Panc1 (cell line): ENCODE results near the gene IL1R1. TPM values are rescaled to one million over a fixed set of nuclear protein-coding genes. Genes with fewer than 3 reads are reported as not detected.

Source experiments
- ATAC-seq: fragments of 200-7000 bp; cut with Tn5 transposase; 2 replicates; pipeline ENCODE4 v1.9.1; 2020; ENCODE audit warnings: mild to moderate bottlenecking, moderate library complexity
- BruUV-seq: library from RNA; stranded (reverse); fragments of 400-500 nt; replicated peaks from 2 replicates; lab custom pipeline; 2021; lab: Mats Ljungman, UMichigan
- CTCF ChIA-PET: fragments of 300-600 bp; sonication (Branson Sonifier 250); formaldehyde crosslinking; loops from one replicate; lab custom pipeline; 2022; ENCODE audit warnings: antibody characterized with exemption; lab: Charles Lee
- POLR2A ChIA-PET: fragments of 300-600 bp; sonication (Branson Sonifier 250); formaldehyde crosslinking; loops from one replicate; lab custom pipeline; 2022; ENCODE audit warnings: antibody characterized with exemption; lab: Charles Lee
- DNase-seq: peaks from one replicate; pipeline ENCODE4 v3.0.0-alpha.2; 2010; ENCODE audit warnings: low read depth, low spot score
- H3K27ac ChIP-seq: 2 replicates; pipeline ENCODE4 v1.5.1; 2011; ENCODE audit warnings: mild to moderate bottlenecking, low read length, inconsistent platforms
- H3K27me3 ChIP-seq: fragments of 200-500 bp; sonication (Bioruptor generic); 2 replicates; pipeline ENCODE4 v1.6.0; 2014; ENCODE audit warnings: low read length, inconsistent platforms; ENCODE audit not compliant: control insufficient read depth, insufficient read depth
- H3K36me3 ChIP-seq: fragments of 200-500 bp; sonication (Bioruptor generic); 2 replicates; pipeline ENCODE4 v1.5.1; 2014; ENCODE audit warnings: inconsistent platforms, mild to moderate bottlenecking, low read length, moderate library complexity; ENCODE audit not compliant: control insufficient read depth, insufficient read depth
- H3K4me1 ChIP-seq: 2 replicates; pipeline ENCODE4 v1.5.1; 2011; ENCODE audit warnings: inconsistent platforms, mild to moderate bottlenecking, low read length, moderate library complexity; ENCODE audit not compliant: control insufficient read depth, insufficient read depth
- H3K4me3 ChIP-seq, 2 experiments: 2 replicates each; pipeline ENCODE4 v1.5.1; 2011 to 2012; ENCODE audit warnings: low read depth in 2 of 2, low read length in 2 of 2, mild to moderate bottlenecking in 2 of 2, inconsistent platforms in 1 of 2, moderate library complexity in 1 of 2
- H3K9me3 ChIP-seq: fragments of 200-500 bp; sonication (Bioruptor generic); 2 replicates; pipeline ENCODE4 v1.5.1; 2014; ENCODE audit warnings: low read depth, mild to moderate bottlenecking, inconsistent platforms, low read length, moderate library complexity; ENCODE audit not compliant: control insufficient read depth, insufficient read depth
- POLR2AphosphoS5 ChIP-seq: IDR thresholded peaks from 2 replicates; pipeline ENCODE4 v1.6.1; 2012; ENCODE audit warnings: mild to moderate bottlenecking, low read depth, low read length, moderate library complexity
- SIN3A ChIP-seq: IDR thresholded peaks from 2 replicates; pipeline ENCODE4 v1.6.1; 2012; ENCODE audit warnings: low read depth, mild to moderate bottlenecking, low read length, moderate library complexity, borderline replicate concordance; ENCODE audit not compliant: insufficient read depth
- TCF7L2 ChIP-seq: IDR thresholded peaks from 2 replicates; pipeline ENCODE4 v1.6.1; 2011; ENCODE audit warnings: mild to moderate bottlenecking, low read depth, low read length, inconsistent platforms
- in situ Hi-C: cut with HindIII; loops from 2 replicates; pipeline ENCODE4 v1.10.0; 2016; ENCODE audit warnings: low sequenced_read_pairs, low pct_unique_long_range_greater_than_20kb
- intact Hi-C: fragments of 100-400 bp; cut with micrococcal nuclease; formaldehyde crosslinking; loops from one replicate; pipeline ENCODE4 v1.10.0; 2022; ENCODE audit not compliant: unreplicated experiment
- total RNA-seq: library from RNA; stranded (reverse); gene quantifications from one replicate; pipeline ENCODE4 v1.2.1, GENCODE V29; 2021; ENCODE audit not compliant: unreplicated experiment
- TF ChIP-seq, protein P1 (sequence below): fragments of 450-650 bp; IDR thresholded peaks from 2 replicates; pipeline ENCODE4 v1.5.1; 2017; ENCODE audit warnings: mild to moderate bottlenecking
- TF ChIP-seq, protein P2 (sequence below), 2 experiments: IDR thresholded peaks; 2 replicates each; pipeline ENCODE4 v1.6.1; 2011 to 2012; ENCODE audit warnings: low read depth in 2 of 2, control low read depth in 1 of 2, low read length in 1 of 2, mild to moderate bottlenecking in 1 of 2, moderate library complexity in 1 of 2; ENCODE audit not compliant: insufficient read depth in 1 of 2

IL1R1 gene
- total RNA-seq, 1 experiment from 2014 or later = 7.1 TPM

DNA sequence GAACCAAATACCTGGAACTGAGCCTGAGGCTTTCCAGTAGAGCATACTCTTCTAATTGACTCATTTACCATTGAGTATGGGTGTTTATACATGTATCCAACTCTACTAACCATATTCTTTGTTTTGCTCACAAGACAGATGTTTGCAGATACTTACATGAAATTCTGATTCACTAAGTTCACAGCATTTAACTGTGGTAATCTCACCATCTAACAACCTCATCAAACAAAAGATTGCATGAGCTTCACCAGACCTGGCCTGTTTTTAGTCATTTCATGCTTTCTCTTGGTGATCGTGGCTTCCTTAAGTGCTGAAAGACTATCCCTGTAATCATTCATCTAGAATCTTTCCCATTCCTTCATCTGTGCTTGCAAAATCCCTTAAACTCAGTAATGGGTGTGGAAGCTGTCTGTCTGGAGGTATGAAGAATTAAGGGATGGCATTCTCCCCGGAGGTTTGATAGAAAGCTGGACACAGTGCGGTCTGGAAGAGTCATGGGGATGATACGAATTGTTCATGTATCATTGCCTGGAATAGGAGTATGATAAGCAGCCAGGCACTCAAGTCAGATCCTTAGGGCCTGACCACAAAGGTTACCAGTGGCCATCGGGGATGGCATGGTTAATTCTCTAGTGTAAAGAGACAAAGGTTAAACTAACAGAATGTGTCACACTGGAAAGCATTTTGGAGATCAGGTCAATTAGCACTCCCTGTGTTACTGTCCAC lies 42.0 kb upstream of the IL1R1 start:
- Histone ChIP-seq H3K36me3 (no peaks in the 10 kb centered on the region), H3K27me3 (no peaks in the 10 kb centered on the region), H3K9me3 (no peaks in the 10 kb centered on the region), H3K27ac (no peak overlapping the region), H3K4me1 (no peaks in the 10 kb centered on the region), H3K4me3 (no peak overlapping the region)
- intact Hi-C loops (no loop called here), in situ Hi-C loops (no loop called here)
- POLR2A ChIA-PET = no interaction called here
- CTCF ChIA-PET = no interaction called here
- ATAC-seq = no peak
- DNase-seq = no peak
- no TSS peak for BruUV-seq
- TF ChIP-seq TCF7L2 (no peak), SIN3A (no peak), POLR2AphosphoS5 (no peak)
- TF ChIP-seq, protein P1, sequence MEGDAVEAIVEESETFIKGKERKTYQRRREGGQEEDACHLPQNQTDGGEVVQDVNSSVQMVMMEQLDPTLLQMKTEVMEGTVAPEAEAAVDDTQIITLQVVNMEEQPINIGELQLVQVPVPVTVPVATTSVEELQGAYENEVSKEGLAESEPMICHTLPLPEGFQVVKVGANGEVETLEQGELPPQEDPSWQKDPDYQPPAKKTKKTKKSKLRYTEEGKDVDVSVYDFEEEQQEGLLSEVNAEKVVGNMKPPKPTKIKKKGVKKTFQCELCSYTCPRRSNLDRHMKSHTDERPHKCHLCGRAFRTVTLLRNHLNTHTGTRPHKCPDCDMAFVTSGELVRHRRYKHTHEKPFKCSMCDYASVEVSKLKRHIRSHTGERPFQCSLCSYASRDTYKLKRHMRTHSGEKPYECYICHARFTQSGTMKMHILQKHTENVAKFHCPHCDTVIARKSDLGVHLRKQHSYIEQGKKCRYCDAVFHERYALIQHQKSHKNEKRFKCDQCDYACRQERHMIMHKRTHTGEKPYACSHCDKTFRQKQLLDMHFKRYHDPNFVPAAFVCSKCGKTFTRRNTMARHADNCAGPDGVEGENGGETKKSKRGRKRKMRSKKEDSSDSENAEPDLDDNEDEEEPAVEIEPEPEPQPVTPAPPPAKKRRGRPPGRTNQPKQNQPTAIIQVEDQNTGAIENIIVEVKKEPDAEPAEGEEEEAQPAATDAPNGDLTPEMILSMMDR = no peak
- TF ChIP-seq, protein P2, sequence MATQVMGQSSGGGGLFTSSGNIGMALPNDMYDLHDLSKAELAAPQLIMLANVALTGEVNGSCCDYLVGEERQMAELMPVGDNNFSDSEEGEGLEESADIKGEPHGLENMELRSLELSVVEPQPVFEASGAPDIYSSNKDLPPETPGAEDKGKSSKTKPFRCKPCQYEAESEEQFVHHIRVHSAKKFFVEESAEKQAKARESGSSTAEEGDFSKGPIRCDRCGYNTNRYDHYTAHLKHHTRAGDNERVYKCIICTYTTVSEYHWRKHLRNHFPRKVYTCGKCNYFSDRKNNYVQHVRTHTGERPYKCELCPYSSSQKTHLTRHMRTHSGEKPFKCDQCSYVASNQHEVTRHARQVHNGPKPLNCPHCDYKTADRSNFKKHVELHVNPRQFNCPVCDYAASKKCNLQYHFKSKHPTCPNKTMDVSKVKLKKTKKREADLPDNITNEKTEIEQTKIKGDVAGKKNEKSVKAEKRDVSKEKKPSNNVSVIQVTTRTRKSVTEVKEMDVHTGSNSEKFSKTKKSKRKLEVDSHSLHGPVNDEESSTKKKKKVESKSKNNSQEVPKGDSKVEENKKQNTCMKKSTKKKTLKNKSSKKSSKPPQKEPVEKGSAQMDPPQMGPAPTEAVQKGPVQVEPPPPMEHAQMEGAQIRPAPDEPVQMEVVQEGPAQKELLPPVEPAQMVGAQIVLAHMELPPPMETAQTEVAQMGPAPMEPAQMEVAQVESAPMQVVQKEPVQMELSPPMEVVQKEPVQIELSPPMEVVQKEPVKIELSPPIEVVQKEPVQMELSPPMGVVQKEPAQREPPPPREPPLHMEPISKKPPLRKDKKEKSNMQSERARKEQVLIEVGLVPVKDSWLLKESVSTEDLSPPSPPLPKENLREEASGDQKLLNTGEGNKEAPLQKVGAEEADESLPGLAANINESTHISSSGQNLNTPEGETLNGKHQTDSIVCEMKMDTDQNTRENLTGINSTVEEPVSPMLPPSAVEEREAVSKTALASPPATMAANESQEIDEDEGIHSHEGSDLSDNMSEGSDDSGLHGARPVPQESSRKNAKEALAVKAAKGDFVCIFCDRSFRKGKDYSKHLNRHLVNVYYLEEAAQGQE (IDR thresholded peaks at IDR 0.05; ENCODE audit: insufficient read depth in 1 of 2, low read depth in 2 of 2, low read length in 1 of 2) = no peak

DNA sequence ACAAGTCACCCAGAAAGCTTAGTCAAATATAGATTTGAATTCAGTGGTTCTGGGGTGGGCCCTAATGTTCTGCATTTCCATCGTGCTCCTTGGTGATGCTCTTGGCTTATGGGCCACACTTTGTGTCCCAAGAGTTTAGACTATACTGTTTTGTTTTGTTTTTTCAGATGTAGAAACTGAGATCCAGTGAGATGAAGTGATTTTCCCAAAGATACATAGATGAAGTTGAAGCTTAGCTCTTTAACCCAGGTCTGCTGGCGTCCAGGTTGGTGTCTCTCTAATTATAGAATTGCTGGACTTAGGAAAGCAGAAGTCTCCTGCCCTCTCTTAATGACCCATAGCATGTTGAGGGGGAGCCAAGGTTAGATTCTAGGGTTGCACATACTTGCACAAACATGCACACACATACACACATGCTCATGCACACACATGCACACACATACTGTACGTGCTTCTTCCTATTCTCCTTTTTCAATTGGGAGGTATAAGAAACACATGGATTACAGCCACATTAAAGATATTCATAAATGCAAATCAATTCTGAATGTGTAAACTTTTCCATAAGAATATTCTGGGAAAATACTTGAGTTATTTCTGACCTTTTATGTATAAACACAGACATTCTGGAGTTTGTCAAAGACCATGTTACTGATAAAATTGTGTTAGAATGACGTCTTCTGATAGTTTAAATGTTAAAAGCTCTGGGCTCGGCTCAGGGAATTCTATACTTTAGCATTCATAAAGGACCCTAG lies 41.3 kb upstream of the IL1R1 start:
- CTCF ChIA-PET = no interaction called here
- Histone ChIP-seq H3K9me3 (no peaks in the 10 kb centered on the region), H3K4me3 (no peak overlapping the region), H3K27me3 (no peaks in the 10 kb centered on the region), H3K36me3 (no peaks in the 10 kb centered on the region), H3K4me1 (no peaks in the 10 kb centered on the region), H3K27ac (no peak overlapping the region)
- DNase-seq (no peak), ATAC-seq (no peak)
- intact Hi-C loops = no loop called here
- TF ChIP-seq, protein P2 (IDR thresholded peaks at IDR 0.05; ENCODE audit: insufficient read depth in 1 of 2, low read depth in 2 of 2, low read length in 1 of 2) = no peak
- TF ChIP-seq, protein P1 = no peak
- no TSS peak for BruUV-seq
- in situ Hi-C loops = no loop called here
- POLR2A ChIA-PET = no interaction called here
